Activated CD8-positive, alpha-beta T cell treated with anti-CD3 and anti-CD28 coated beads for 36 hours (primary cell): ENCODE measurements around the gene ACTMAP. TPM values are rescaled to one million over a fixed set of nuclear protein-coding genes. Genes with fewer than 3 reads are reported as not detected.

Experiments
- ATAC-seq: fragments of 200-7000 bp; cut with Tn5 transposase; one replicate; pipeline ENCODE4 v1.10.0; 2021; ENCODE audit warnings: mild to moderate bottlenecking, moderate library complexity
- CTCF ChIA-PET: fragments of 350-600 bp; sonication (Branson Sonifier 250); formaldehyde crosslinking; loops from one replicate; lab custom pipeline; 2021; ENCODE audit warnings: antibody characterized with exemption; lab: Charles Lee
- POLR2A ChIA-PET: fragments of 350-600 bp; sonication (Branson Sonifier 250); formaldehyde crosslinking; loops from one replicate; lab custom pipeline; 2021; ENCODE audit warnings: antibody characterized with exemption; lab: Charles Lee
- DNase-seq: peaks from one replicate; pipeline ENCODE4 v3.0.0-alpha.2; 2020
- H3K27ac Mint-ChIP-seq: one replicate; pipeline ENCODE4 v1.8.0; 2021; ENCODE audit warnings: mild to moderate bottlenecking, mixed read lengths
- H3K27me3 Mint-ChIP-seq: one replicate; pipeline ENCODE4 v1.8.0; 2021; ENCODE audit warnings: mixed read lengths
- H3K36me3 Mint-ChIP-seq: one replicate; pipeline ENCODE4 v1.8.0; 2021; ENCODE audit warnings: low read depth, mixed read lengths
- H3K4me1 Mint-ChIP-seq: one replicate; pipeline ENCODE4 v1.8.0; 2021; ENCODE audit warnings: low read depth, mixed read lengths
- H3K4me3 Mint-ChIP-seq: one replicate; pipeline ENCODE4 v1.8.0; 2021; ENCODE audit warnings: mild to moderate bottlenecking, moderate library complexity, mixed read lengths
- H3K9me3 Mint-ChIP-seq: one replicate; pipeline ENCODE4 v1.8.0; 2021; ENCODE audit warnings: mixed read lengths
- intact Hi-C: fragments of 100-400 bp; cut with micrococcal nuclease; formaldehyde crosslinking; loops from one replicate; pipeline ENCODE4 v1.10.0; 2022
- total RNA-seq, 2 experiments: library from RNA; stranded (reverse); gene quantifications; one replicate each; pipeline ENCODE4 v1.2.3, GENCODE V29; 2021
- TF ChIP-seq, protein P1 (sequence below): fragments of 200-600 bp; IDR thresholded peaks from one replicate; pipeline ENCODE4 v1.8.0; 2022; ENCODE audit warnings: antibody characterized with exemption, mild to moderate bottlenecking

Gene ACTMAP
- total RNA-seq, 2 experiments from 2014 or later: 12.8 to 14.2 TPM

DNA sequence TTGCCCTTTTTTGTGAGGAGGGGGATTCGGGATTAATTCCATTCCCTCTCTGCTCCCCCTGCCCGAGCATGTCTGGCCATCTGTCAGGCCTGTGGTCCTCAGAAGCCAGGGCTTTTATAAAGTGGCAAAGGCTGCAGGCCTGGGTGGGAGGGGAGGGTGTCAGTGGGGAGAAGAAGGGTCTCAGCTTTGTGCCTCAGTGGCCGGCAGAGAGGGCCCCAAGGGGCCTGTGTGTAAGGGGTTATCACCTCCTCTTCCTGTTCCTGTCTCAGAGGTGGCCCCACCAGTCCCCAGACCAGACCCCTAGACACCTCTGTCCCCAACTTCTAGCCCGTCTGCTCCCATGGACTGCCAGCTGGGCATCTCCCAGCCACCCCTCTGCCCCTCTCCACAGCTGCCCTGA is 56.4 kb downstream of the ACTMAP start:
- no peak overlapping the region for H3K27ac Mint-ChIP-seq
- no peak for DNase-seq
- CTCF ChIA-PET: no interaction called here
- POLR2A ChIA-PET: interaction anchor here (0.9 kb wide), 1 partner anchor 78 kb away, joined by 3 read pairs; no protein-coding TSS in a partner anchor
- TF ChIP-seq, protein P1, sequence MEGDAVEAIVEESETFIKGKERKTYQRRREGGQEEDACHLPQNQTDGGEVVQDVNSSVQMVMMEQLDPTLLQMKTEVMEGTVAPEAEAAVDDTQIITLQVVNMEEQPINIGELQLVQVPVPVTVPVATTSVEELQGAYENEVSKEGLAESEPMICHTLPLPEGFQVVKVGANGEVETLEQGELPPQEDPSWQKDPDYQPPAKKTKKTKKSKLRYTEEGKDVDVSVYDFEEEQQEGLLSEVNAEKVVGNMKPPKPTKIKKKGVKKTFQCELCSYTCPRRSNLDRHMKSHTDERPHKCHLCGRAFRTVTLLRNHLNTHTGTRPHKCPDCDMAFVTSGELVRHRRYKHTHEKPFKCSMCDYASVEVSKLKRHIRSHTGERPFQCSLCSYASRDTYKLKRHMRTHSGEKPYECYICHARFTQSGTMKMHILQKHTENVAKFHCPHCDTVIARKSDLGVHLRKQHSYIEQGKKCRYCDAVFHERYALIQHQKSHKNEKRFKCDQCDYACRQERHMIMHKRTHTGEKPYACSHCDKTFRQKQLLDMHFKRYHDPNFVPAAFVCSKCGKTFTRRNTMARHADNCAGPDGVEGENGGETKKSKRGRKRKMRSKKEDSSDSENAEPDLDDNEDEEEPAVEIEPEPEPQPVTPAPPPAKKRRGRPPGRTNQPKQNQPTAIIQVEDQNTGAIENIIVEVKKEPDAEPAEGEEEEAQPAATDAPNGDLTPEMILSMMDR: no peak
- ATAC-seq: no peak
- intact Hi-C loops: no loop called here
- no peaks in the 10 kb centered on the region for H3K9me3 Mint-ChIP-seq
- H3K27me3 Mint-ChIP-seq: no peaks in the 10 kb centered on the region
- no peaks in the 10 kb centered on the region for H3K36me3 Mint-ChIP-seq
- H3K4me3 Mint-ChIP-seq: no peak overlapping the region
- H3K4me1 Mint-ChIP-seq: peaks cover 2% of the 10 kb centered on the region

- ChIA-PET CTCF (interaction anchor here (0.9 kb wide), 1 partner anchor 127 kb away, joined by 3 read pairs; no protein-coding TSS in a partner anchor), POLR2A (interaction anchor here (0.8 to 0.9 kb wide), 2 partner anchors 77 to 709 kb away, joined by 3 read pairs; no protein-coding TSS in a partner anchor)
- intact Hi-C loops: no loop called here
- no peak for DNase-seq
- no peak for ATAC-seq
- Mint-ChIP-seq H3K4me1 (peaks cover 2% of the 10 kb centered on the region), H3K36me3 (no peaks in the 10 kb centered on the region), H3K9me3 (no peaks in the 10 kb centered on the region), H3K27me3 (no peaks in the 10 kb centered on the region), H3K4me3 (no peak overlapping the region), H3K27ac (no peak overlapping the region)
- TF ChIP-seq, protein P1: no peak
These were observed 57.0 kb downstream of the ACTMAP start for GRCh38 chr19:40693150-40693788.

GRCh38 chr19:40692212-40692551 is 58.1 kb downstream of the ACTMAP start:
- Mint-ChIP-seq H3K4me1 (peaks cover 2% of the 10 kb centered on the region), H3K9me3 (no peaks in the 10 kb centered on the region), H3K27me3 (no peaks in the 10 kb centered on the region), H3K27ac (peak overlapping the region; percentile 48), H3K36me3 (no peaks in the 10 kb centered on the region), H3K4me3 (no peak overlapping the region)
- ChIA-PET CTCF (interaction anchor here (1.2 kb wide), 1 partner anchor 58 kb away, joined by 3 read pairs; the partner anchor contains the start of gene ACTMAP), POLR2A (interaction anchor here (0.8 to 2.0 kb wide), 3 partner anchors 10 to 710 kb away, joined by 3 to 9 read pairs (median 7); partner anchors contain the start of gene RAB4B)
- TF ChIP-seq, protein P1: no peak
- DNase-seq (no peak), ATAC-seq (no peak)
- intact Hi-C loops: no loop called here

DNA sequence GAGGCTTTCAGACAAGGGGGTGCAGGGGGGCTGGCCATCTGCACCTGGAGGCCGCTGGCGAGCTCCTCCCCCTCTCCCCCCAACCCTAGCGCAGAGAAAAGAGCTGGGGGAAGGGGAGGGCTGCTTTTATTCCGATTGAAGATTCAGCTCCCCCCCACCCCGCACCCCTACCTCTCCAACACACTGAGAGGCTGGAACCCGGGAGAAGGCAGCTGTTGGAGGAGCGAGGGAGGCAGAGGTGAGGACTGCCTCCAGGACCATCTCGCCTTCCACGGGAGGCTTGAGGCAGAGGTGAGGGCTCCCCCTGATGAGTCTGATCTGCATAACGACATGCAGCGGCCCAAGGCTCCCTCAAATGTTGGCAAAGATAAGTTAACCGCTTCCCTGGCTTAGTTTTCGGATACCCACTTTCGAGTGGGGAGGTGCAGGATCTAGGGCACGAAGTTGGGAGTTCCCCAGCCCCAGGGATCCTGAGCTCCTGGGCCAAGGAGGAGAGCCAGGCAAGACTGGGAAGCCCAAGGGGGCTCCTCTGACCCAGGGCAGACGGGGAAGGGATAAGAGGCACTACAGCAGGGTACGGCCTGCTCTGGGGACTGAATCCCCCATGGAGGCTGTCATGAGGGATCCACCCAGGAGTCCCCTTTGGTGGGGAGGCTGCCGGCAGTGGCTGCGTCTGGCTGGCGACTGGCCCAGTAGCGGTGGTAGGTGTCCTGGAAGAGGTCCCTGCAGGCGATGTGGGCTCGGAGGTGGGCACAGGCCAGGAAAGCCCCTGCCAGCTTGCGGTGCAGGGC is 58.7 kb downstream of the ACTMAP start:
- H3K4me3 Mint-ChIP-seq: peak overlapping the region; percentile 87
- CTCF ChIA-PET: interaction anchor here (0.6 to 1.7 kb wide), 4 partner anchors 14 to 115 kb away, joined by 3 to 9 read pairs (median 4); partner anchors contain the start of genes ACTMAP and EGLN2
- no peaks in the 10 kb centered on the region for H3K36me3 Mint-ChIP-seq

More for the DNA sequence above, 58.7 kb downstream of the ACTMAP start:
- Mint-ChIP-seq H3K27ac (peak overlapping the region; percentile 93), H3K27me3 (no peaks in the 10 kb centered on the region), H3K9me3 (no peaks in the 10 kb centered on the region), H3K4me1 (peaks cover 2% of the 10 kb centered on the region)
- ATAC-seq: no peak
- intact Hi-C loops: no loop called here
- POLR2A ChIA-PET: interaction anchor here (0.6 to 2.1 kb wide), 10 partner anchors 8 to 128 kb away, joined by 3 to 9 read pairs (median 4); partner anchors contain the start of genes COQ8B, ITPKC and RAB4B
- TF ChIP-seq, protein P1: no peak
- DNase-seq: peak; percentile 35

Other genes starting within 250 kb of the ACTMAP start
- 10 to 100 TPM; 82.8 to 89.3 TPM for gene SHKBP1, start 173.6 kb downstream of the ACTMAP start, total RNA-seq
- 100 to 1,000 TPM; 117 to 121 TPM for gene LTBP4, start 149.1 kb downstream of the ACTMAP start, total RNA-seq
- 10 to 100 TPM; 13.7 to 17.7 TPM for gene NUMBL, start 59.8 kb downstream of the ACTMAP start, total RNA-seq
- 10 to 100 TPM; 23.2 to 24.0 TPM for gene COQ8B, start 33.6 kb downstream of the ACTMAP start, total RNA-seq
- gene ITPKC, start 33.4 kb downstream of the ACTMAP start, total RNA-seq: 1 to 10 TPM; 4.8 to 5.2 TPM
- gene SNRPA, start 726 bp upstream of the ACTMAP start, total RNA-seq: 100 to 1,000 TPM; 260 to 281 TPM
- gene MIA, start 25.0 kb upstream of the ACTMAP start, total RNA-seq: not detected
- 10 to 100 TPM; 39.7 to 42.3 TPM for gene RAB4B, start 27.8 kb upstream of the ACTMAP start, total RNA-seq
- gene EGLN2, start 48.7 kb upstream of the ACTMAP start, total RNA-seq: 10 to 100 TPM; 87.4 to 90.1 TPM
- gene CYP2A6, start 100.0 kb upstream of the ACTMAP start, total RNA-seq: under 1 TPM in 1 of 2 experiments, not detected in 1; 0.41 TPM
- gene CYP2A7, start 131.8 kb upstream of the ACTMAP start, total RNA-seq: not detected
- gene CYP2B6, start 240.8 kb upstream of the ACTMAP start, total RNA-seq: not detected